ENCODE data around the gene ARHGAP4. TPM values are rescaled to one million over a fixed set of nuclear protein-coding genes. Genes with fewer than 3 reads are reported as not detected.

The ARHGAP4 gene
- polyA plus RNA-seq, 3 donors, result 23.5 to 25.8 (median 23.5) TPM

GRCh38 chrX:153947009-153947769, 21.1 kb upstream of the ARHGAP4 start:
- no peak for DNase-seq (ENCODE audit: low read depth in 3 of 3, low spot score in 2 of 3)

DNA sequence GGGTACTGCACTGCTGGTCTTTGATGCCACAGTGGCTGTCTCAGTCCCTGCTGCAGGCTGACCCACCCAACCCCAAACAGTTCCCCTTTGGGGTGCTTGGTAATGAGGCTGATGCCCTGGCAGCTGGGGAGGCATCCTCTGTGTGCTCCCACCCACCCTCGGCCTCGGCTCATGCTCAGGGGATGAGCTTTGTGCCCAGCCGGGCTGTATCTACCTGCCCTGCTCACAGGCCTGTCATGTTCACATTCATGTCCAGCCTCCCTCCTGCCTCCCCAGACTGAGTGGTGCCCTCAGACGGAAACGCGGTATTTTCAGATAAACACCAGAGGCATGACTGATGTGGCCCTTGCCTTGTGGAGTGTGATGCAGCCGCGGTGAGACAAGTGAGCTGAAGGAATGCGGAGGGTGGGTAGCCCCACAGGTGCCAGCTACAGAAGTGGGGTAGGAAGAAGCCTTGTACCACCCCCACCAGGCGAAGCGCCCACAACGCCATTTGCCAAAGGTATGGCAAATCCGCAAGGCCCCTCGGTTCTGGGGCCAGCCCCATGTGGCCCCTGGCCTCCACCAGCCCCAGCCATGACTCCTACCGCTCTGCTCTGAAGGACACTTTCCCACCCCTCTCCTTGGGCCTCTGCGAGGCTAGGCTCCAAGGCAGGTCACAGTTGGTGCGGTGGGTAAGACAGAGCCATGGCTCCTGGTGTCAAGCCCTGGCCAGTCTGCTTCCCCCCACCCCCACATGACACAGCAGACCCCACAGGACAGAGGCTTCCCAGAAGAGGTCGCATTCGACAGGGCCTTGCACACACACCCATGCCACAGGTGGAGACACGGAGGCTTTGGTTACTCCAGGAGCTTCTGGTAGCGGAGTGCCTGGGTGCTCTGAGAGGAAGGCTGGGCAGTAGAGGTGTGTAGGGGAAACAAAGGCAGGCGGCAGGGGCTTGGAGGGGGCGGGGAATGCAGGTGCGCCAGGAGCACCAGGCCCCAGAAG, 20.2 kb upstream of the ARHGAP4 start:
- DNase-seq (ENCODE audit: low read depth in 3 of 3, low spot score in 2 of 3), result no peak

DNA sequence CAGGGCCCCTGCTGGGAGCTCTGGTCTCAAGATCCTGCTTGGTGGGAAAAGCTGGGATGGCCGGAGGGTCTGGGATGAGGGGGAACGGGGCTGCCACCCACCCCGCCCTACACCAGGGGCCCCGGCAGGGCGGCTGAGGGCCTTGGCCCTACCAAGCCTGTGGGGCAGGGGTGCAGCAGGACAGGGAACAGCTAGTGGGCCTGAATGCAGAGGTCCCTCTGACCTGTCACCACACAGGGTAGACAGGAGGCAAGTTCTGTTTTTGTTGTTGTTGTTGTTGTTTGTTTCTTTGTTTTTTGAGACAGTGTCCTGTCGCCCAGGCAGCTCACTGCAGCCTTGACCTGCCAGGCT, 18.7 kb upstream of the ARHGAP4 start:
- no peak for DNase-seq (ENCODE audit: low read depth in 3 of 3, low spot score in 2 of 3)

DNA sequence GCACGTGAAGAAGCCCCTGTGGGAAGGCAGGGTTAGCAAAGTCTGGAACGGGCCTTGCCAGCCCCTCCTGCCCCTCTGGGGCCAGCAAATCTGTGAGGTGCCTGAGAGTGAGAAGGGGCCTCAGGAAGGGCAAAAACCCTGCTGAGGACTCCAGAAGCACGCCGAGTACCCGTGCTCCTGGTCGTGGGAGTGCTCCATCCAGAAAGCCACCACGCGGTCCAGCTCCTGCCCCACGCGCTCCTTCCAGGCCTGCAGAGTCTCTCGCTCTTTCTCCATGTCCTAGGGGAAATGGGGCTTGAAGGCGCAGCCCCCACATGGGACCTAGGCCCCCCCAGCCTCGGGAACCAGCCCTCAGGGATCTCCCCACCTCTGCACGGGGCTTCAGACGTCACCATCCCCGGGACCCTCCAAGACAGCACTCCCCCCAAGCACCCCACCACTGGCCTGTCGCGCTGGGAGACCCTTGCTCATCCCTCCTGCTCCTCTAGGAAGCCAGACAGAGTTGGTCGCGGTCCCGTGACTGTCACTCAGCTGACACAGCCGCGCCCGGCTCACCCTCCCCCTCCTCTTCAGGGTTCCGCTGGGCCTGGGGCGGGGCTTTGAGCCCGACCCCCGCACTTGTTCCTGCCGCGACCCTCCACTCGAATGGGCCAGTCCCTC, 18.2 kb upstream of the ARHGAP4 start, which contains the start of gene RENBP:
Gene RENBP (minus strand): TSS at position 504 of the 660 bp plus-strand sequence. CDS start 33 bp downstream, at position 471.
- DNase-seq (ENCODE audit: low read depth in 3 of 3, low spot score in 2 of 3), result no peak

- no peak for DNase-seq (ENCODE audit: low read depth in 3 of 3, low spot score in 2 of 3)
These were observed 15.5 kb upstream of the ARHGAP4 start for GRCh38 chrX:153941336-153942252.

DNA sequence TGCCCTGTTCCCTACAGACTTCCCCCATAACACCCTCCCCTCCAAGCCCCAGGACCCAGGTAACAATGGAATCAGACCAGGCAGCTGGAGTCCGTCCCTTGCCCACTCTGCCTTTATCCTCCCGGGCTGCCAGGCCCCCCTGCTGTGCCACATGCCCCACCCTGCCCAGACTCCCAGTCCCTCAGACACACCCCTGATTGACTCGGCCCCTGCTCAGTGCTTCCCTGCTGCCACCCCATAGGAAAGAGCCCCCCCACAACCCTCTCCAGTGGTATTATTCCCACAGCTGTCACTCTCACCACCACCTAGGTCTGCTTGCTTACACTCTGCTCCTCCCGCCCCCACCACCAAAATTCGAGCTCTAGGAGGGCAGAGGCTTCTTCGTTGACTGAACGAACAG, 13.5 kb upstream of the ARHGAP4 start:
- DNase-seq (ENCODE audit: low read depth in 3 of 3, low spot score in 2 of 3), result no peak

DNA sequence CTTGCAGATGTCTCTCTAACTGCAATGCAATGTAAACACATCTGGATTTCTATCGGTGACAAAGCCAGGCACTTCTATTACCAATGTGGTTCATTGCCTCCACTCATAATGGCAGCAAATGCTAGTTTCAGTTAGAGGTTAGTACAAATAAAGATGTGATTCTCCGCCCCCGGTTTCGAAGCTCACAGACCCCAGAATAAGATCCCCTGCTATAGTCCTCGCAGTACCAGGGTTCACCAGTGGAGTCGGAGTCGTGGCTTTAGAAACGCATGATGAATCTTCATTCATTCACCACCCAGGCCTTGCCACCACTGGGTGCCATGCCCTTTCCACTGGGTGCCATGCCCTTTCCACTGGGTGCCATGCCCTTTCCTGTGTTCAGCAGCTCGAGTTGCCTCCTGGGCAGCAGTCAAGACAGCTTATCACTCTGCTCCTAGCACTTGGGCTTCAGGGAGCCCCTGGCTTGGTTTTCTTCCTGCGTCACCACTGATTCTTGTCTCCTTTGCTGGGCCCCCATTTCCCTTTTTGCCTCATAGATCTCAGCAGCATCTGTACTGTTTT, 12.2 kb upstream of the ARHGAP4 start:
- DNase-seq (ENCODE audit: low read depth in 3 of 3, low spot score in 2 of 3), result no peak

- DNase-seq (ENCODE audit: low read depth in 3 of 3, low spot score in 2 of 3), result no peak
These were observed 11.0 kb upstream of the ARHGAP4 start for GRCh38 chrX:153937056-153937455.

DNA sequence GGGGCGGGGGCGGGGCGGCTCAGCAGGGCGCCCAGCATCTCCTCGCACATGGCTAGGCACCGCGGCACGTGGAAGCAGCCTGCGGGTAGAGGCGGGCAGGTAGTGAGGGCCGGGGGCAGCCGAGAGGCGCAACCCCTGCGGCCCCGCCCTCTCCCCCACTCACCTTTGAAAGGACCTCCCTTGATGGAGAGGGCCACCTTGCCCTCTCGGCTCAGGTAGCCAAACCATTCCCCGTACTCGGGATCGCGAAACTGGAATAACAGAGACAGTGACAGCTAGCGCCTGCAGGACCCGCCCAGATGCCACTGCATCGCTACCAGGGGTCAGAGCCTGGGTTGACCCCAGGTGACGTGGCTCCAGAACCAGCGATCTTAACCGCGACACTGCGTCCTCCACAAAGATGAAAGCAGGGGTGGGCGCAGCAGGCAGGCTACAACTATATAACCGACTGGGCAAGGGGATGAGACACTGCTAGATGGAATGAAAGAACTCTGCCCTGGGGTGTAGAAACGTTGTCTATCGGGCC, 9.3 kb upstream of the ARHGAP4 start:
- no peak for DNase-seq (ENCODE audit: low read depth in 3 of 3, low spot score in 2 of 3)

DNA sequence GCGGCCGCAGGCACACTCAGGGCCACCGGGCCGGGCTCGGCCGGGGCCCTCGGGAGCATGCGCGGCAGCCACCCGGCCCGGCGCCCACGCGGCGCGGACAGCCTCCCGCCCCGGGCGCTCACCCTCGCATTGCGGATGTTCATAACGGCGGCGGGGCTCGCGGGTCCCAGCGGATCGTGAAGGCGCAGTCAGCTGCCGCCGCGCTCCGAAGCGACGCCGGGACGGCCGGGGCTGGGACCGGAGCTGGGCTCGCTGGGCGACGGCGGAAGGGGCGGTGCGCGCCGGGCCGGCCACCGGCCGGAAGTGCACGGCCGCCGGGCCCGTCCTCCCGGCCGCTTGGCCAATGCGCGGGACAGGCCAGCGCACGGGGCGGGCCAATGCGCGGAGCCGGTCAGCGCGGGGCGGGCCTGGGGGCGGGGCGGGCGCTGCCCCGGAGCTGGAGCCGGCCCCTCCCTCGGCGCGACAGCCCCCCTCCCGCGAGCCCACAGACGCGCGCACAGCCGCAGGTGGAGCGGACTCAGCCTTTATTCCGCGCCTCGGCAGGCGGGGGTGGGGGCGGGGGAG, 8.8 kb upstream of the ARHGAP4 start, which contains the start of gene NAA10:
Gene NAA10 (minus strand): TSS at position 276 of the 564 bp plus-strand sequence. CDS start 133 bp downstream, at position 143.
- no peak for DNase-seq (ENCODE audit: low read depth in 3 of 3, low spot score in 2 of 3)

DNA sequence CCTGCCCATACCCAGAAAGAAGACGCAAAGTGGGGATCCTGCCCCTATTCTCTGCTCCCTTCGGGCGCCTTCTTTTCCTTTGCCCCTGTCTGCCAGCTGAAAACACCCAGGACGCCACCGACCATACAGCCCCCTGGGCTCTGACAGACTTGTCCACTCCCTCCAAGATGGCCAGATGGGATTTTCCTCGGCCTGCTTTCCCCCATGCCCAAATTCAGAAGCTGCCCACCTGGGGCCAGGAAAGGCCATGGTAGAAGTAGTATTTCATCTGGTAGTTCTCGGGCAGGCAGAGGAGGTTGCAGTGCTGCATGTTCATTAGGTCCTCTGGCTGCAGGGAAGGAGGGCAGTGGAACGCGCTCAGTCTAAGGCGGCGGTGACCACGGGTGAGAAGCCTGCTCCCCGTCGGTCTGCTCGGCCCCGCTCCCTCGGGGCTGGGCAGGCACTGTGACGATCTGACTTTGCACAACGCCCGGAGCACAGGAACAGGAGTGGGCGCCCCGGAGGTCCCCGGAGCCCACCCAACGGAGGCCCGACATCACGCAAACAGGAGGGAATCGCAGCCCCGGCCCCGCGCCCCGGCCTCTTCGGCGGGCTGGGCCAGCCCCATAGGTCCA, 8.2 kb upstream of the ARHGAP4 start:
- no peak for DNase-seq (ENCODE audit: low read depth in 3 of 3, low spot score in 2 of 3)

GRCh38 chrX:153933748-153934147, 7.7 kb upstream of the ARHGAP4 start:
- DNase-seq (ENCODE audit: low read depth in 3 of 3, low spot score in 2 of 3), result no peak

DNA sequence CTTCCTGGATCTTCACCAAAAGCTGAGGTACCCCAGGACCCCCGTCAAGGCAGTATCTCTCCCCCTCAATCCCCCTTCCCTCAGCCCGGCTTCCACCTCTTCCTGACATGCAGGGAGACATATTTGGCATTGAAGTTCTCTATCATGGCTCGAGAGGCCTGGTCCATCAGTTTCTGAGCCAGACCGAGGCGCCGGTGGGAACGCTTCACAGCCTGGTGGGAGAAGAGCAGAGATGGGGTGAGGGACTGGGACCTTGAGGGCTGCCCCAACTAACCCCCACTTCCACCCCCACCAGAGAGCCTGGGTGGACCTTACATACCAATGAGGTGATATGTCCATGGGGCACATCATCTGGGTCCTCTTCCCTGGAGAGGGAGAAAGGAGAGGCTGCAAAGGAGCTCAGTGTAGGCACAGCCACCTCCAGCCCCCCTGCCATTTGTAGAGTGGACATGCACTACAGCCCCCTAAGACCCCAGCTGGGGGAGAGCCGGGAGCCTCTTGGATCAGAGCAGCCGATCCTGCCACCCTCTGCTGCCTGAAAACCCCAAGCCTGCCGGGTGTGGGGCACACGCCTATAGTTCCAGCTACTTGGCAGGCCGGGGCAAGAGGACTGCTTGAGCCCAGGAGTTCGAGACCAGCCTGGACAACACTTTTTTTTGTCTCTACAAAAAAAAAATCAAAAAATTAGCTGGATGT, 6.3 kb upstream of the ARHGAP4 start:
- no peak for DNase-seq (ENCODE audit: low read depth in 3 of 3, low spot score in 2 of 3)

DNA sequence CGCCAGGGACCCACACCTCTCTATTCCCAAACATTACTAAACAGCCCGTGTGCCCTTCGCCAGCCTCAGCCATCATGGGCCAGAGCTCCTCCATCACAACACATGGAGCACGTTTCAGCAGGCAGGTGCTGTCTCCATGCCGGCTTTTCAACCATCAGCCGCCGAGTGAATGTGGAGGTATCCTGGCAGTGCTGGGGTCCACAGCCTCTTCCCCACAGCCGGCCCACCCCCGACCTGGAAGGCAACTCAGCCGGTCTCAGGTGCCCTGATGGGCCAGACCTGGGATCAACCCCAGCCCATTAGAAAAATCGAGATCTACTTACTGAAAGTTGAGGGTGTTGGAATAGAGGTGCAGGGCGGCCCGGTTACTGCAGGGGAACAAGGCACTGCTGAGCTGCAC, 5.7 kb upstream of the ARHGAP4 start:
- DNase-seq (ENCODE audit: low read depth in 3 of 3, low spot score in 2 of 3), result no peak

GRCh38 chrX:153931151-153931550, 5.1 kb upstream of the ARHGAP4 start:
- DNase-seq (ENCODE audit: low read depth in 3 of 3, low spot score in 2 of 3), result no peak

DNA sequence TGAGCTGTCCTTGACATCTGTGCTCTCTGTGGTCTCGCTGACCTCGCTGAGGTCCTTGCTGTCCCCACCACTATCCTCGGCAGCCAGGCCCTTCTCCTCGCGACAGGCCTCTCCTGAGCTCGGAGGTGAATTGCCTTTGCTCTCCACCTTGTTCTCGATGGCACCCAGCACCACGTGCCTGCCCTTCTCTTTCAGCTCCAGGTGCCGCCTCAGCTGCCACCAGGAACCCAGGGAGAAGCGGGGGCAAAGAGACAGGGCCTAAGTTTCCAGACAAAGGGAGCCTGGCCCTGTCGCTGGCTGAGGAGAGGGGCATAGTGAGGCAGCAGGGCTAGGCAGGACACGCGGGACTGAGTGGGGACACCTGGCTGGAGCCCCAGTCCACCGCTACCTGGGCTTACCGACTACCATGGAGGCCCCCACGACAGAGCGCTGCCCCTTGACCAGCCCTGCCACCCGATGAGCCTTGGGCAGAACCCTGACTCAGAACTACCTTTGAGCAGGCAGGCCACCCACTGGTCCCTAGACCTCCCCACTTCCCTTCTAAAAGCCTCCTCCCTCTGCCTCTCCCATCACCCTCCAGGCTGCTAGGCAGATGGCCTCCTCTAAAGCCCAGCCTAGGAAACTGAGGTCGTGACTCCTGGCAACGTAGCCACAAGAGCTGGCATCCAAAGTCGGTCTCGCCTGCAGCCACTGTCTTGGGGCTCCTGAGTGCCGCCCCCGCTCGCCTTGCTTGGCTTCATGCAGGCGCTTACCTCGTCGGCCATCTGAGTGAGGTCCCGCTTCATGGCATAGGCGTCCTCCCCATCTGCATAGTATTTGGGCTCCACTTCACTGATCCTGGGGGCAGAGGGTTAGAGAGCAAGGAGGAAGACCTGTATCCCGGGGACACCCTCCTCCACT, 4.2 kb upstream of the ARHGAP4 start:
- DNase-seq (ENCODE audit: low read depth in 3 of 3, low spot score in 2 of 3), result no peak

DNA sequence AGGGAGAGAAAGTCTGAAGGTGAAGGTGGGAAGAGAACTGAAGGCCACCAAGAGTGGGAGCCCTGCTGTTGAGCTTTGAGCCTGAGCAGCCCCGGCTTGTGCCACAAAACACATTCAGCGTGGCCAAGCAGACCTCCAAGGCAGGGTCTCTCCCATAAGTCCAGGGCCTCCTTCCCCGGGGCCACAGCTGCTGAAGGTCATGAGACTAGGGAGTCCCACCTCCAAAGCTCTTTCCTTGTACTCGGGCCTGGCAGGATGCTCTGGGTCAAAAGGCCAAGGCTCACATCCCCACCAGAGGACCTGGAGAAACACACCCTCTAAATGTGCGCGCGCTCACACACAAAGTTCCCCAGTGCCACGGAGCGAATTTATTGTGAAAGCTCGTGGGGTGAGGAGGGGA, 3.5 kb upstream of the ARHGAP4 start:
- no peak for DNase-seq (ENCODE audit: low read depth in 3 of 3, low spot score in 2 of 3)

Data from right renal cortex interstitium (tissue), 3 donors.